Parathyroid adenoma (tissue), 2 donors: ENCODE measurements around the gene OLIG1.

ENCODE experiments used
- H2AFZ ChIP-seq: fragments of 300-600 bp; sonication (generic); one replicate; pipeline ENCODE4 v1.7.0; 2017; ENCODE audit warnings: antibody characterized with exemption, mild to moderate bottlenecking
- H3K27ac ChIP-seq: fragments of 300-600 bp; sonication (generic); one replicate; pipeline ENCODE4 v1.7.0; 2017
- H3K27me3 ChIP-seq: fragments of 300-600 bp; sonication (generic); one replicate; pipeline ENCODE4 v1.7.0; 2017; ENCODE audit warnings: low read length; ENCODE audit not compliant: control insufficient read depth, insufficient read depth
- H3K36me3 ChIP-seq: fragments of 300-600 bp; sonication (generic); one replicate; pipeline ENCODE4 v1.7.0; 2017; ENCODE audit warnings: low read length; ENCODE audit not compliant: control insufficient read depth, insufficient read depth
- H3K4me1 ChIP-seq: fragments of 300-600 bp; sonication (generic); one replicate; pipeline ENCODE4 v1.7.0; 2017; ENCODE audit warnings: control low read depth
- H3K4me2 ChIP-seq: fragments of 300-600 bp; sonication (generic); one replicate; pipeline ENCODE4 v1.7.0; 2017; ENCODE audit warnings: low read length
- H3K4me3 ChIP-seq: fragments of 300-600 bp; sonication (generic); one replicate; pipeline ENCODE4 v1.7.0; 2017; ENCODE audit warnings: low read depth, low read length
- H3K79me2 ChIP-seq: fragments of 300-600 bp; sonication (generic); one replicate; pipeline ENCODE4 v1.7.0; 2017; ENCODE audit warnings: control low read depth
- H3K9ac ChIP-seq: fragments of 300-600 bp; sonication (generic); one replicate; pipeline ENCODE4 v1.7.0; 2017; ENCODE audit warnings: mild to moderate bottlenecking
- H3K9me3 ChIP-seq: fragments of 300-600 bp; sonication (generic); one replicate; pipeline ENCODE4 v1.7.0; 2017; ENCODE audit warnings: low read length; ENCODE audit not compliant: control insufficient read depth
- CTCF ChIP-seq: fragments of 300-600 bp; sonication (generic); IDR thresholded peaks from one replicate; pipeline ENCODE4 v1.7.0; 2017; ENCODE audit warnings: antibody characterized with exemption, mild to moderate bottlenecking
- donor health status: primary hyperparathyroidism.

Gene OLIG1

GRCh38 chr21:33022489-33022827 lies 47.5 kb upstream of the OLIG1 start:
- no peak for TF ChIP-seq CTCF
- H3K4me3 ChIP-seq: no peak overlapping the region
- no peak overlapping the region for H3K27ac ChIP-seq

GRCh38 chr21:33022828-33023573 lies 46.9 kb upstream of the OLIG1 start:
- H3K4me2 ChIP-seq: no peak overlapping the region
- H3K4me3 ChIP-seq: no peak overlapping the region
- no peak overlapping the region for H3K9ac ChIP-seq
- no peaks in the 10 kb centered on the region for H3K27me3 ChIP-seq
- H3K27ac ChIP-seq: no peak overlapping the region
- H2AFZ ChIP-seq: no peak overlapping the region
- H3K4me1 ChIP-seq: no peaks in the 10 kb centered on the region
- no peaks in the 10 kb centered on the region for H3K9me3 ChIP-seq
- no peaks in the 10 kb centered on the region for H3K79me2 ChIP-seq
- no peaks in the 10 kb centered on the region for H3K36me3 ChIP-seq
- TF ChIP-seq CTCF: no peak

More at GRCh38 chr21:33022489-33022827, 47.5 kb upstream of the OLIG1 start:
- Histone ChIP-seq H3K79me2 (no peaks in the 10 kb centered on the region), H3K4me1 (no peaks in the 10 kb centered on the region), H3K4me2 (no peak overlapping the region), H2AFZ (no peak overlapping the region), H3K27me3 (no peaks in the 10 kb centered on the region), H3K9me3 (no peaks in the 10 kb centered on the region), H3K36me3 (no peaks in the 10 kb centered on the region), H3K9ac (no peak overlapping the region)

DNA sequence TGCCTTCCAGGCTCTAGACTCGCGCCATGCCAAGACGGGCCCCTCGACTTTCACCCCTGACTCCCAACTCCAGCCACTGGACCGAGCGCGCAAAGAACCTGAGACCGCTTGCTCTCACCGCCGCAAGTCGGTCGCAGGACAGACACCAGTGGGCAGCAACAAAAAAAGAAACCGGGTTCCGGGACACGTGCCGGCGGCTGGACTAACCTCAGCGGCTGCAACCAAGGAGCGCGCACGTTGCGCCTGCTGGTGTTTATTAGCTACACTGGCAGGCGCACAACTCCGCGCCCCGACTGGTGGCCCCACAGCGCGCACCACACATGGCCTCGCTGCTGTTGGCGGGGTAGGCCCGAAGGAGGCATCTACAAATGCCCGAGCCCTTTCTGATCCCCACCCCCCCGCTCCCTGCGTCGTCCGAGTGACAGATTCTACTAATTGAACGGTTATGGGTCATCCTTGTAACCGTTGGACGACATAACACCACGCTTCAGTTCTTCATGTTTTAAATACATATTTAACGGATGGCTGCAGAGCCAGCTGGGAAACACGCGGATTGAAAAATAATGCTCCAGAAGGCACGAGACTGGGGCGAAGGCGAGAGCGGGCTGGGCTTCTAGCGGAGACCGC lies 46.3 kb upstream of the OLIG1 start:
- no peaks in the 10 kb centered on the region for H3K4me1 ChIP-seq
- no peak overlapping the region for H2AFZ ChIP-seq
- no peaks in the 10 kb centered on the region for H3K36me3 ChIP-seq
- H3K4me2 ChIP-seq: no peak overlapping the region
- no peaks in the 10 kb centered on the region for H3K79me2 ChIP-seq
- TF ChIP-seq CTCF: no peak
- H3K4me3 ChIP-seq: no peak overlapping the region
- H3K27ac ChIP-seq: no peak overlapping the region
- H3K9ac ChIP-seq: no peak overlapping the region
- no peaks in the 10 kb centered on the region for H3K9me3 ChIP-seq
- H3K27me3 ChIP-seq: no peaks in the 10 kb centered on the region

DNA sequence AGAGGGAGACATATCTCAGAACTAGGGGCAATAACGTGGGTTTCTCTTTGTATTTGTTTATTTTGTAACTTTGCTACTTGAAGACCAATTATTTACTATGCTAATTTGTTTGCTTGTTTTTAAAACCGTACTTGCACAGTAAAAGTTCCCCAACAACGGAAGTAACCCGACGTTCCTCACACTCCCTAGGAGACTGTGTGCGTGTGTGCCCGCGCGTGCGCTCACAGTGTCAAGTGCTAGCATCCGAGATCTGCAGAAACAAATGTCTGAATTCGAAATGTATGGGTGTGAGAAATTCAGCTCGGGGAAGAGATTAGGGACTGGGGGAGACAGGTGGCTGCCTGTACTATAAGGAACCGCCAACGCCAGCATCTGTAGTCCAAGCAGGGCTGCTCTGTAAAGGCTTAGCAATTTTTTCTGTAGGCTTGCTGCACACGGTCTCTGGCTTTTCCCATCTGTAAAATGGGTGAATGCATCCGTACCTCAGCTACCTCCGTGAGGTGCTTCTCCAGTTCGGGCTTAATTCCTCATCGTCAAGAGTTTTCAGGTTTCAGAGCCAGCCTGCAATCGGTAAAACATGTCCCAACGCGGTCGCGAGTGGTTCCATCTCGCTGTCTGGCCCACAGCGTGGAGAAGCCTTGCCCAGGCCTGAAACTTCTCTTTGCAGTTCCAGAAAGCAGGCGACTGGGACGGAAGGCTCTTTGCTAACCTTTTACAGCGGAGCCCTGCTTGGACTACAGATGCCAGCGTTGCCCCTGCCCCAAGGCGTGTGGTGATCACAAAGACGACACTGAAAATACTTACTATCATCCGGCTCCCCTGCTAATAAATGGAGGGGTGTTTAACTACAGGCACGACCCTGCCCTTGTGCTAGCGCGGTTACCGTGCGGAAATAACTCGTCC lies 45.5 kb upstream of the OLIG1 start:
- Histone ChIP-seq H3K36me3 (no peaks in the 10 kb centered on the region), H3K9ac (no peak overlapping the region), H3K9me3 (no peaks in the 10 kb centered on the region), H3K27me3 (no peaks in the 10 kb centered on the region), H3K4me2 (no peak overlapping the region), H3K27ac (no peak overlapping the region), H3K4me3 (no peak overlapping the region), H2AFZ (no peak overlapping the region), H3K4me1 (no peaks in the 10 kb centered on the region), H3K79me2 (no peaks in the 10 kb centered on the region)
- no peak for TF ChIP-seq CTCF
